HG02623 (cell line): Measurements from ENCODE around the gene PAX3.

Experiments used
- ATAC-seq: cut with Tn5 transposase; IDR thresholded peaks from one replicate; pipeline ENCODE4 v1.9.1; 2021; ENCODE audit warnings: moderate library complexity; ENCODE audit not compliant: unreplicated experiment

The PAX3 gene

DNA sequence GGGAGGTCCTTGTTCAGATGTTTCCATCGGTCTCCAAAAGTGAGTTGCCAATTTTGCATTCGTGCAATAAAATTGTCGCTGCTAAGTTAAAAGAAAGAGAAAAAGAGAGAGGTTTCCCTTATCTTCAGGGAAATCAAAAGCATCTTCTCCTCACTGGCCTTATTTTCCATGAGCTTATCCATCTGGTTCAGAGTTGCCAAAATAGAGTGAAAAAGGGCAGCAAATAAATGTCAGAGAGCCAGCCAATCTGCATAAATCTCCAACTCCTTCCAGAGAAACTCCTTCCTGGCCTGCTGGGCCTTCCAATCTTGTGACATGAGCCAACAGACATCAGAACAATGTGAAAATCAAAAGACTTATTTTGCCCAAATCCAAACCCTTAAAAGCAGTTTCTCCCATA, 28.4 kb downstream of the PAX3 start:
- ATAC-seq = no peak

DNA sequence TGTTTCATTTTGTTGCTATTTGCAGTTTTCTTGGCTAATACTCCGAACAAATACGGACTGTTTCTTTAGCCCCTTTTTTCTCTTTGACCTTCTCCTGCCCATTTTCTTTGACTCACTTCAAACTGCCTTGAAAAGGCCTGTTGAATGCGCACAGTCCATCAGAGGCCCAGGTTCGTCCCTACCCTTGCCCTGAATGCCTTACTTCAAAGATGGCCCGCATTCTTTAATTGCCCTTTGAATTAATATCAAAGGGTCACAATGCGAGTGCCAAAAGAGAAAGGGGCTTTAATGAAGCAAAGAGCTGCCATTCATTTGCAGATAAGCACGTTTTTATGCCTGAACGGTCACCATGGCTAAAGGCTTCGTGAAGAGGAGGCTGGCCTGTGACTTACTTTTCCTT, 29.7 kb downstream of the PAX3 start:
- ATAC-seq = no peak

DNA sequence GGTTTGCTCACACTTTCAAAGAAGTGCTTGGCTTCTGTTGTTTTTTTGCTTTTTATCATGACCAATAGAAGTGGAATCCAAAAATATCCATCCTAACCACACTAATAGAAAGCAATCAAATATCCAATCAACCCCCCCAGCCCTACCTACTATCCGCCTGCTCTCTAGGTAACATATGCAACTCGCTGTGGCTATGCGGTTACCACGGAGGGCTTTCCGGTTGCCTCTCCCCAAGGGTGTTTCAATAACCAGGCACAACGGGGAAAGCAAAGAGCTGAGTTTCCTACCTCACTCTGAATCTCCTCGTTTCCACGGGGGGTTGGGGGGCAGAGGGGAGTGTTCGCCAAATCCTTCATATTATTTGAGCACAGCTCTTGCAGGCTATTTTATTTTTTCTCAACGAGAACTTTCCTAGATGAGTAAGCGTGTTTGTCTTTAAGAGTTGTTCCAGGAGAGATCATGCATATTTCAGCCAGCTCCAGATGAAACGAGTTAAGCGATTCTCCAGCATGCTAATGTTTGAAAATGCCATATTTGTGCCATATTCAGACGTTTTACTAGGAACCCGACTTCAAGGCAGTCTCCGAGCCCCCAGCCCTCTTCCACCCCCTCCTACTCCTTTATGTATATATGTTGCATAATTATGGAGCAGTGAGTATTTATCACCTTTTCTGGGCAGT, 30.3 kb downstream of the PAX3 start:
- no peak for ATAC-seq

DNA sequence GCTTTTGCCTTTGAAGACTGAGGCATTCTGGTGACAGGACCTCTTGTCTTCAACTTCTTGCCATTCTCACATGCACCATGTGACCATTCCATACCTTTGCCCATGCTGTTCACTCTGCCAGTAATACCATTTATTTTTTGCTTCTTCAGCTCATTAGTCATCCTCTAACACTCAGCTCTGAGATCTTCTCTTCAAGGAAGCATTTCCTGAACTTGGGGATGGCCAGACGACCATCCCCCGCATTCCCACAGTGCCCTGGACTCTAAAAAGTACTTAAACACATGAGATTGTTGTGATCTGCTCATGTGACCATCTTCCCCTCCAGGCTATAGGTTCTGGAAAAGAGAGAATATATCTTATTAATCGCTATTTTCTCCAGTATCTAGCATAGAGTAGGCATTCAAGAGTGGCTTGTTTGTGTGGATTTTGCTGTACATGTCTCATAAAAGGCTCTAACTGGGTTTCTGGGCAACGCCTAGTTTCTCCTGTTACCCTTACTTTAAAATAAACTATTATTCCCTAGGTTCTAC, 33.9 kb downstream of the PAX3 start:
- no peak for ATAC-seq

DNA sequence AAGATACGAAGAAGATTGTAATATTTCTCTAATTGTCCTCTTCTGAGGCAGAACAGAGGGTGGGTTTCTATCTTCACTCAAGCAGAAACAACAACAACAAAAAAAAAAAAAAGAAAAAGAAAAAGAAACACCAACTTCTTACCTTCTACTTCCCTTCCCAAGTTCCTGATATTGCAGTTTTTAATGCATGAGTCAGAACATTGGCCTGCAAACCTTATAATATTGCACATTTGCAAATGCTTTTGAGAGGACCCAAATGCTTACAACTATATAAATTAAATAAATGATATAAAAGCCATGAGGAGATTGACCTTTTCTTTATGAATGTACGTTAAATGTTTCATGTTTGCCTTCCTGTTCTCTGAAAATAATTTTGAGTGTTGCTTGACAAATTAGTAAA, 37.3 kb downstream of the PAX3 start:
- no peak for ATAC-seq

DNA sequence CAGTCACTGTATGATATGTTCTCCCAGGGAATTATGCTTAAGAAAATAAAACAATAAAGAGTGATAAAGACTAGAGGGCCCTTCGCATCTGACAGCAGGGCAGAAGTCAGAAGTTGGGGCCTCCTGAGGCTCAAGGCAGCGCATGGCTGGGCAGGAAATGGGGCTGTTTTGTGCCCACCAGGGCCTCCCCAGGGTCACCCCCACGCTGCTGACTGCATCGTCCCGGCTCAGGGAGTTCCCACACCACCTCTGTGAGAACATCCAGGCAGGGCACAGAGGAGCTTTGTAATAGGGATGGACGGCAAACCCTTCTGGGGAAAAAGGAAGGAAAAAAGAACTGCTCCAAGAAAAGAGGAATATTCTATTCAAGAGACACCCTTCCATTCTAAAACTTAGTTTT, 41.2 kb downstream of the PAX3 start:
- ATAC-seq = no peak

DNA sequence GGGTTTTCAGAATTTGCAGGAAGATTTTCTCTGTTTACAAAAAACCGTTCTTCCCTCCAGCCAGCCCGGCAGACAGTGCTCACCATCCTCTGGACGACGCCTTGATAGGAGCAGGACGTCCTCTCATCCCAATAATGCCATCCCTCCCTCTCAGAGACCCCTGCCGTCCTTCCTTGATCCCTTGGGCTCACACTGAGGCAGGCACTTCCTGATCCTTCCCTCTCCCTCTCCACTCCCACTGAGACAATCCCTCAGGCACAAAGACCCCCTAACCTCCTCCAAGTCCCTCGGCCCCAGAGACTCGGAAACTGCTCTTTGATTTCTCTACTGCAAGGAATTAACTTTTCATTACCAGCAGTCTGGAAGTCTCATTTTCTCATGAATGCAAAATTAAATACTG, 42.5 kb downstream of the PAX3 start:
- ATAC-seq = no peak

DNA sequence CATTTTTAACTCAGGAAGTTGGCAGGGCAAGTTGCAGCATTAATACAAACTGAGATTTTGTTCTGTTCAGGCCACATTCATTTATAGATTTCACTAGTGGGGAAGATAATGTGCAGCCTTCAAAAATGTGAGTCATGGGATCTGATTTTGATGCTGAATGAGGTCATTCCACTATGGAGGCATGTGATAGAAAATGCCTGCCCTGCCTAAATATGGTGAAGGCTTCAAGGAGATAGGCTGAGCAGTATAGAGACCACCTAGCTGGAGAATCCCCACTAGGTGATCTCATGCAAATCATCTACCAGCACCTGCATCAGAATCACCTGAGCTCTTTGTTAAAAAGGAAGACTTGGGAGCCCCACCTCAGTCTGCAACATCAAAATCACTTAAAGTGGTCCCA, 43.7 kb downstream of the PAX3 start:
- no peak for ATAC-seq

DNA sequence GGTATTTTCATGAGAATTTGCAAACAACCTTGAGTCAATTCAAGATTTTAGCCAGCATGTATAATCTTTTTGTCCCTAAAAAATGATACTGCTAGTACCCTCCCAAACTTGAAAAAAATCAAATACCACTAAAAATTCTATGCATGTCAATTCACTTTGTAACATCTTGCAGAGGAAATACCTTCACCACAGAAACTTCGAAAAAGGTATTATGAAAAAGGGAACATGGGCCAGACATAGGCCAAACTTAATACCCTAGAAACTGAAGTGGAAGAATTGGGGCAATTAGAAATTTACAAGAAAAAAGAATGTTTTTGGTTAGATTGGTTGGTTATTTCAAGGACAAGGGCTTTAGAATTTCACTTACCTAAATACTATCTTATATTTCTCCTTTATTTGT, 48.5 kb downstream of the PAX3 start:
- ATAC-seq = no peak

DNA sequence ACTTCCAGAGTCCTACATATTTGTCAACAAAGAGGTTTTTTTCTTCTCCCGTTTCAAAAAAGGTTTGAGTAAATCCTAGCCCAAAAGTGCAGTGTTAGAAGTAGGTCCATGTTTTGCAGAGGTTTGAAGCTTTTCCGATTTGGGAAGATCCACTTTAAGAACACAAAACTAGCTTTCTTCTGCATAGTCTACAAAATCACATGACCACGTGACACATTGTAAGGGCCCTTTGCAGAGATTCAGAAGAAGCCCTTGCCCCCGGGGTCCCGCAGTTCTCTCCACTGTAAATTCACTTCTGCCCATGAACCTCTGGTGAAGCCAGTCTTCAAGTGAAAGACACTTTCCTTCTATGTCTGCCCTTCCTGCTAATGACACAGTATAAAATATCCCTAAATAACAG, 49.4 kb downstream of the PAX3 start:
- no peak for ATAC-seq

DNA sequence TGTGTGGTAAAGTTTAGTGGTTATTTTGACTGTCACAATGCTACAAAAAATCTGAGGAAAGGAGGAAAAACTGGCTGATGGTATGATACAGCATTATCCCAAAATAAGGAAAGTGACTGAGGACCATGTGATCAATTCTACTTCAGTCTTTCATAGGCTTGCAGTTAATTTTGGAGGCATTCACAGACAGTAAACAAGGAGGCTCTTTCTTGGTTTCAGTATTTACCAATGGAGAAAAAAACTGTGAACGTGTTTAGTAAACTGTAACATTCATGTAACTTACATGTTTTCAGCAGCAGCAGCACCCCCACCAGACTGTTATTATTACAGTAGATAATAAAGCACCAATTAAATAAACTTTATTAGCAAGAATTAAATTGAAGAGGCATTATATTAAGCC, 50.0 kb downstream of the PAX3 start:
- ATAC-seq = no peak

DNA sequence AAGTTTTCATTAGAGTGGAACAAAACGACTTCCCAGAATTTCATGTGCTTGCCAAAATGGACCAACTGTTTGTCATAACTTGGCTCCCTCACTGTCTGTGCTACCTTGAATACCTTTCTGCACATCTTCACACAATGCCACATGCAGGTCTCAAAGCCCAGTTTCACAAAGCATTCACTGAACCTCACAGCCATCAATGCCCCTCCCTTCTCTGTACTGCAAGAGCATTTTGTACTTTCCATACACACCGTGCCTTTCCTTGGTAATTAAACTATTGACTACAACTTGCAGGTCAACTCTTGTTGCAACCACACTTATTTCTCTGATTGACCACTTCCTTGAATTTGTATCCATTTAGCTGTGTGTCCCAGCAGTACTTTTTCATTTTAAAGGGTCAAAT, 50.5 kb downstream of the PAX3 start:
- ATAC-seq = no peak

DNA sequence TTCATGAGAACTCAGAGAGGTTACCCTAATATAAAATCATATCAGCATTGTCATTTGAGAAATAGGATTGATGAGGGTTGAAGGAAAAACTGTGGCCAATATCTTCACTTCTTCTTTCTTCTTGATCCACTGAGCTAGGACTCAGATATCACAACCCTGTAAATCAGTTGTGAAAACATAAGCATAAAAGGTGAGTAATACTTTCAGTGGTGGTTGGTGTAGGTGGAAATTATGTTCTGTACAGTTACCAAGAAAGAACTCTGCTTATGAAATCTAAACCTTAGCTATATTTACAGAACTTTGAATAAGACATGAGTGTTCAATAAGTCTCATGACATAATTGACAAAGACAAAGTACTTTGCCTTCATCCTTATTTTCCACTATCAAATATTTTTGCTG, 56.3 kb downstream of the PAX3 start:
- peak; percentile 57 for ATAC-seq

DNA sequence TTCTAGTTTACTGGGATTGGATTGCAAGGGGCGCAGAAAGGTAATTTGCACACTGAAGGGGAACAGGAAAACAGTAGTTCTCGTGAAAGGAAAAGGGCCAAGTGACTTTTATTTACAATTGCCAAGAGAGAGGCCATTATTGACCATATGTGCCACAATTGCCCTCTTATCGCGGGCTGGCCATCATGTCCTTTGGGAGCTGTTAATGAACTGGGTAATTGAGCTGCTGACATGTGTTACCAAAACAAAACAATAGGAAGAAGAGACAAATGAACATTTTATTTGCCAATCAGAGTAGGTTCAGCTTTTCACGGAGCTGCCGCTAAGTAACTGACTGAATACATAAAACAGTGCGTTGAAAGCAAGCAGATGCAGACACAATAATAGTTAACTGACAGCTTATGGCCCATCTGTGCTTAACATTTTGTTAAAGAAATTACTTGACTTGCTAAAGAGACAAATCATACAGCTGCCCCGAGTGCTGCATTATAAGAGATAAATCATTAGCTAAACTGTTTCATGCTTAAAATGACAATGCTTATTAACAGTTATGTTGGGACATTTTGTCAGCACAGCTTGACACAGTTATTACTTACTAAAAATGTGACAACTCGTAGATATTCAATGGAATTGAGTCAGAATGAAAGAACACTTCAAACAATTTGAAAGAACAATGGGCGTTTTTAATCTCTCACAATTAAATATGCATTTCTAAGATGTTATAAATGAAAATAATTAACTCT, 57.5 kb downstream of the PAX3 start:
- no peak for ATAC-seq

DNA sequence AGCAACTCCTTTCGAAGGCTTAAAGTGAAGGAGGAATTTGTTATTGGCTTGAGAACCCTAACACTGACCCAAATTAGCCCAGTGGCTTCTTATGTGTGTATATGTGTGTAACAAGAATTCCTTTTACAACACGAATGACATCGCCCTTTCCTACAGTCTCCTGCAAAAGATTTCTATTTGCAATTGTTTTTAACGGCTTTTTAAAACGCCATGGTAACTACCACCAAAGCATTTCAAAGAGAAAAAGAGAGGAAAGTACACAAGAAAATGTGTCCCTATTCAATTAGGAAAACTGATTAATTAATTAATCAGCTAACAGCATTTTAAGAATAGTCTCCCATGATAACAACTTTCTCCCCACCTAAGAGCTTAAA, 58.1 kb downstream of the PAX3 start:
- no peak for ATAC-seq

DNA sequence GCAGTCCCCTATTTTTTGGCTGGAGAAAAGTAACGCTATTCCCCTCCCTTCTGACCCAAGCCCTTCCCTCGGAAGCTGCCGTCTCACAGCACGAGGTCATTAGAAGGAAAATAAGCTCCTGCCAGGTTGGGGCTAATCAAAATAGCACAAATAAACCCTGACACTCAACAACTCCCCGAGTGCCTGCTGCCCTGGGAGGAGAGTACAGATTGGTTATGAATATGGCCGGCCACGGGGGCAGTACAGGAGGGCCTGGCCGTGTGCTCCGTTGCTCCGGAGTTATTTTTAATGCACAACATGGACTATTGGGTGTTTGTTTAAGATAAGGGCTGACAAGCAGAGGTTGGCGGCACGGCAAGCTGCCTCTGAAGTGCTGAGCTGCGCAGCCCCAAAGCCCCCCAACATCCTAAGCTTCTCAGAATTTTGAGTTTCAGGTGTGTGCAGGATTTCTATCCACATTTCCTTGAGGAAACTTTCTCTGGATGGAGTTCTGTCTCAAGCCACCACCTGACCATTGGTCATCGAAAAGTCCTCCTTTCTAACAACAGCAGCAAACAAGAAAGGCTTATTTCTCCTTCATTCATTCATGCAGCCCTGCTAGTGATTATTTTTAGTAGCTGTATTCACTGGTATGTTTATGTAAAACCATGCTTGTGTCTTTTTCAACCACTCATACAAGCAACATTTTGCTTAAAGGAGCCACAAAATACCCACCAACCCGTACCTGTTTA, 58.7 kb downstream of the PAX3 start:
- no peak for ATAC-seq

DNA sequence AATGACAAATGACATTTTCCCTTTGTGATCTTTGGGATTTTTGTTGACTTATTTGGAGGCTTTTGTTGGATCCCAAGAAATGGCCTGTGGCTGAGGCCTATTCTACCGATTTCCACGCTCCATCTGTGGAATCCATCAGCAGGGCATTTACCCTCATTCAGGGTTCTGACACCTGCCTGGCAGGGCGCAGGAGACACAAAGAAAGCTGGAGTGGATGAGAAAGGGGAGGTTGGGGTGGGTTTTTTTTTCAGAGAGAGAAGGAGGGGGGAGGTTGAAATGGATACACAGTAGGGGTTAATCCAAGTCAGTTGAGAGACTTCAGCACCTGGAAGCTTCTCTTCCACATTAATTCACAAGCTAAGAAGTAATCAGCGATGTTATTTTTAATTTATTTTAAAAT, 59.7 kb downstream of the PAX3 start:
- no peak for ATAC-seq

DNA sequence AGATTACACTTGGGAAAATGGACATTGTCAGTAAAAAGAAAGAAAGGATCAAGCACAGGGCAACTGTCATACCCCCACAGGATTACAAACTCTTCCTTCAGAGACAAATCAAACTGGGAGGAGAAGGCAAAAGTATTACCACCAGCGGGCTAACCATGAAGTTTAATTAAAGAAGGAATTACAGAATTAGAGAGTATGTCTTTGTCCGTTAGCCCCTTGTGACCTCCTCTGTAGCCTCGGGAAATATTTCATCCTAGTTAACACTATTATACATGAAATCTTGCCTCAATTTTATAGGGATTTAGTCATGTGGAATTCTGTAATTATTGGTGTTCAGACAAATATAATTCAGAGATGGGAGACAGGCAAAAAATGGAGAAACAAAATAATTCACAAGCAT, 60.7 kb downstream of the PAX3 start:
- no peak for ATAC-seq

DNA sequence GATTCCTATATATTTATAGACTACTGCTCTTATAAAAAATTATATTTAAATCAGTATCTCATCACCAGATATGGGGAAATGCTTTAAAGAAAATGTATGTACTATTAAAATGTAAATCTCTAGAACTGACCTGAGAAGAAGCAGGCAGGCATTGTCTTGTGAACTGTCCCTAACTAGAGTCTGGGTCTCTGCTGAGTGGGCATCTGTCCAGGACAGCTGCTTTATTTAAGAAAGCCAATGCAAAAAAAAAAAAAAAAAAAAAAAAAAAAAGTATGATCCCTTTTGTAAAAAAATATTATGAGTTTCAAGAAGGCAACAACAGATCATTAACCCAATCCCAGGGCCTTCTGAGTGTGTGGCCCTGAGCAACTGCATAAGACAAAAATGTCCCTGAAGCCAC, 66.0 kb downstream of the PAX3 start:
- ATAC-seq = no peak

DNA sequence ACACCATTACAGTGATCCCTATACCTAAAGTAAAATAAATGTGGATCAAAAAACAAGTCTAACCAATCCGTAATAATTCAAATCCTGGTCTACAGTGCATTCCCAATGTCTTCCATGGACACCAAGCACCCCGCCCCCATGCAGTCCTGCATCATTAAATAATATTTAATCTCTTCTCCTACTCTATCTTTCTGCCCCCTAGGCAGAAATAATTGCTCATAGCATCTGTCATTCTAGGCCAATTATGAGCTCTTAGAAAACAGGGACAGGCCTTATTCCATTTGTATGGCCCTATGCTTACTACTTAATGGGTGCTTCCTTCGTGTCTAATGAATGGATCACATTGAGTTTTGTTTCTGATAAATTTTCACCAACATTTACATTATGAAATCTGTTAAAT, 66.4 kb downstream of the PAX3 start:
- no peak for ATAC-seq

DNA sequence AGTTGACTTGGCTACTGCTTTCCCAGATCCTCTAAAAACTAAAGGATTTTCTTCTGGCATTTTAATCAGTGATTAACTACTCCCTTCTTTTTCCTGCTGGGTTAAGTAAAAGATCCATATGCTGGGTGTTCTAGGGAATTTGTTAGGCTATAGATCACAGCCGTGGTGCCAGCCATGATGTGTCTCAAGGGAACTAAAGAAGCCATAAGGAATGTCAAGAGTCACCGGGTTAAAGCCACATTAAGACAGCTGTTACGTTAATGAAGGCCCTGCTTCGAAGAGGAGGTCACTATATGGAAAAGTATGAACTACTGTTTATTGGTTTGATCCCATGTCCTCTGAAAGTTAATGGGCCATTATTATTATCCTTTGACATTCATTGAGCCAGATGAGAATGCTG, 70.7 kb downstream of the PAX3 start:
- ATAC-seq = no peak

DNA sequence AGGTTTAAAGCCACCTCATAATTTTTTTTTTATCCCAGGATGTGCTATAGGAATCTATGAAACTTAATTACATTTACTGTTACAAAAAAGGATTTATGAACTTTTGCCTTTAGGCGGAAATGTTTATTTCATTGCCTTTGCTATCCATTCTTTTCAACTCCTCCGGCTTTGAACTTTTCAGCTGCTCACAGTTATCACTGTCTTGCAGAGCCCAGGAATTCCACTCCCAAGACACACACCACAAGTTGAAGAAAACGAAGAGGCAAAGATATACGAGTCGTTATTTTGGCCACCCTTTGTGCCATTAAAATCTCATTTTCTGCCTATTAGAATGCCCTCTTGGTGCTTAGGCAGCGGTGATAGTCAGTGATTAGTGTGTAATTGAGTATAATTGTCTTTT, 80.0 kb downstream of the PAX3 start:
- no peak for ATAC-seq
